ENCODE results near the gene DUSP7. TPM values are rescaled to one million over a fixed set of nuclear protein-coding genes. Genes with fewer than 3 reads are reported as not detected.

The DUSP7 gene, protein sequence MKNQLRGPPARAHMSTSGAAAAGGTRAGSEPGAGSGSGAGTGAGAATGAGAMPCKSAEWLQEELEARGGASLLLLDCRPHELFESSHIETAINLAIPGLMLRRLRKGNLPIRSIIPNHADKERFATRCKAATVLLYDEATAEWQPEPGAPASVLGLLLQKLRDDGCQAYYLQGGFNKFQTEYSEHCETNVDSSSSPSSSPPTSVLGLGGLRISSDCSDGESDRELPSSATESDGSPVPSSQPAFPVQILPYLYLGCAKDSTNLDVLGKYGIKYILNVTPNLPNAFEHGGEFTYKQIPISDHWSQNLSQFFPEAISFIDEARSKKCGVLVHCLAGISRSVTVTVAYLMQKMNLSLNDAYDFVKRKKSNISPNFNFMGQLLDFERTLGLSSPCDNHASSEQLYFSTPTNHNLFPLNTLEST
- total RNA-seq: 32.5 to 33.6 TPM (median 33.3 TPM) in 3 replicates
- long read RNA-seq, transcript DUSP7-202 (3 exons, 3,340 nt): major isoform, 22 of 42 reads
- long read RNA-seq, partial matches to known transcripts: 19 of 42 reads
- long read RNA-seq, other reads (novel, unspliced or antisense): 0 of 42 reads

DNA sequence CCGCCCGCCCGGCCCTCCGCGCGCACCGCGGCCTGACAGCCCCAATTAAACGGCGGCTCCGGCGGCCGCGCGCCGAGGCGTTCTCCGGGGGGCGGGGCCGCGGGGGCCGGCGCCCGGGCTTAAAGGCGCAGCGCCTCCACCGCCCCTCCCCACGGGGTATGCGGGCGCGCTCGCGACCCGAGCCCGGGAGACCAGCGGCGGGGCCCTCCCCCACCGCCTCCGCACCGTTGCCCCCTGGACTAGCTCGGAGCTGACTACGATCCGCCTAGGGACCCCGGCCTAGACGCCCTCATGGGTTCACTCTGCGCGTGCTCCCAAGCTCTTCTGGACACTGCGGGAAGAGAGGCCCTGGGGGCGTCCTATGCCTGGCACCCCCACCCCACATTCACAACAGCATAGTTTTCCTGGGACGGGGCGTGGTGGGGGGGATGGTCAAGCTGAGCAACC is at the start of gene DUSP7:
Gene DUSP7, minus strand, starts transcription at position 51 of the 447 bp plus-strand sequence. CDS start 205 bp downstream, outside the sequence.
- peaks cover 9% of the 10 kb centered on the region for H3K36me3 Mint-ChIP-seq (ENCODE audit: low read depth)
- peaks cover 39% of the 10 kb centered on the region for H3K4me1 Mint-ChIP-seq (ENCODE audit: low read depth)
- peak within 1 kb of the TSS; percentile 84 for H3K4me3 Mint-ChIP-seq (ENCODE audit: unreplicated experiment)
- no peak for DNase-seq (ENCODE audit: low spot score)
- TF ChIP-seq, protein P1, sequence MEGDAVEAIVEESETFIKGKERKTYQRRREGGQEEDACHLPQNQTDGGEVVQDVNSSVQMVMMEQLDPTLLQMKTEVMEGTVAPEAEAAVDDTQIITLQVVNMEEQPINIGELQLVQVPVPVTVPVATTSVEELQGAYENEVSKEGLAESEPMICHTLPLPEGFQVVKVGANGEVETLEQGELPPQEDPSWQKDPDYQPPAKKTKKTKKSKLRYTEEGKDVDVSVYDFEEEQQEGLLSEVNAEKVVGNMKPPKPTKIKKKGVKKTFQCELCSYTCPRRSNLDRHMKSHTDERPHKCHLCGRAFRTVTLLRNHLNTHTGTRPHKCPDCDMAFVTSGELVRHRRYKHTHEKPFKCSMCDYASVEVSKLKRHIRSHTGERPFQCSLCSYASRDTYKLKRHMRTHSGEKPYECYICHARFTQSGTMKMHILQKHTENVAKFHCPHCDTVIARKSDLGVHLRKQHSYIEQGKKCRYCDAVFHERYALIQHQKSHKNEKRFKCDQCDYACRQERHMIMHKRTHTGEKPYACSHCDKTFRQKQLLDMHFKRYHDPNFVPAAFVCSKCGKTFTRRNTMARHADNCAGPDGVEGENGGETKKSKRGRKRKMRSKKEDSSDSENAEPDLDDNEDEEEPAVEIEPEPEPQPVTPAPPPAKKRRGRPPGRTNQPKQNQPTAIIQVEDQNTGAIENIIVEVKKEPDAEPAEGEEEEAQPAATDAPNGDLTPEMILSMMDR (IDR thresholded peaks at IDR 0.05): no peak
- no peaks in the 10 kb centered on the region for H3K9me3 Mint-ChIP-seq (ENCODE audit: low read depth)
- peak within 1 kb of the TSS; percentile 98 for H3K27ac Mint-ChIP-seq (ENCODE audit: unreplicated experiment)
- no peaks in the 10 kb centered on the region for H3K27me3 Mint-ChIP-seq (ENCODE audit: low read depth)

DNA sequence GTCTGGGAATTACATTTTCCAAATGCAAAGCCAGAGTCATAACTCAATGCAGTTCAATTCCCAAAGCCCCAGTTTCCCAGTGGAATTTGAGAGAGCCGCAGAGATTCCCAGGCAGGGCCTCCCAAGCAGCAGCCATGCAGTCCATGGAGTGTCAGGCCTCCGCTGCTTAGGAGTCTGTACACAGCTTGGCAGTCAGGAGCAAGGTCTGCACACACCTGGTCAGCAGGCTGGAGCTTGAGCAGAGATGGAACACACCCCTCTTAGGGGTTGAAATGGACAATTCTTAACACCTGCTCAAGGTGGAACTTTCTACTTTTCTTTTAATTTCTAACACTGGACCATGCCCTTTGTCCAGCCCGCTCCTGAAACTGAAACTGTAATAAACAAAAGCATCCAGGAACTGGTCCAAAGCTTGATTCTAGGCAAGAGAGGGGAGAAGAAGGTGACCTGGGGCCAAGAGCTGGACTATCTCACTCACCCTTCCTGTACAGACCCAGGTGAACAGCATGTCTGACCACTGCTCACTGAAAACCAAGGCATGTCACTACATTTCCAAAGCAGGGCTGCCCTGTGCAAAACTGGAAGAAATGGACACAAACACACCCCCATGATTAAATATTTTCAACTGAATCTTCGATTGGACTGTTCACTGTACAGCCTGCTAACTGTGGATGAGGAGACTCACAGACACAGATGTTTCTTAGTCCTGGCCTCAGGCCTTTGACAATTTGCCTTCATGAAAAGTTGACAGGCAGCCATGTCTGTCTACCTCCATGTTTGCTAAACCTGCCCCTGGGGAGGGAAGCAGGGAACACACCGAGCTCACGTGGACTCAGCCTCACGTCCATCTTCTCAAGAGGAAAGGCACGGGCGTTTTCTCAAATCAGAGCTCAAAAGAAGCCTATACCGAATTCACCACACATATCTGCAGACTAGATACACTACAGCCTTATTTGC is 48.6 kb upstream of the DUSP7 start:
- H3K27me3 Mint-ChIP-seq (ENCODE audit: low read depth): no peaks in the 10 kb centered on the region
- H3K27ac Mint-ChIP-seq (ENCODE audit: unreplicated experiment): no peak overlapping the region
- TF ChIP-seq, protein P1 (IDR thresholded peaks at IDR 0.05): no peak
- DNase-seq (ENCODE audit: low spot score): peak; percentile 19
- no peak overlapping the region for H3K4me3 Mint-ChIP-seq (ENCODE audit: unreplicated experiment)
- peaks cover 5% of the 10 kb centered on the region for H3K36me3 Mint-ChIP-seq (ENCODE audit: low read depth)
- peaks cover 14% of the 10 kb centered on the region for H3K9me3 Mint-ChIP-seq (ENCODE audit: low read depth)
- H3K4me1 Mint-ChIP-seq (ENCODE audit: low read depth): peaks cover 9% of the 10 kb centered on the region

DNA sequence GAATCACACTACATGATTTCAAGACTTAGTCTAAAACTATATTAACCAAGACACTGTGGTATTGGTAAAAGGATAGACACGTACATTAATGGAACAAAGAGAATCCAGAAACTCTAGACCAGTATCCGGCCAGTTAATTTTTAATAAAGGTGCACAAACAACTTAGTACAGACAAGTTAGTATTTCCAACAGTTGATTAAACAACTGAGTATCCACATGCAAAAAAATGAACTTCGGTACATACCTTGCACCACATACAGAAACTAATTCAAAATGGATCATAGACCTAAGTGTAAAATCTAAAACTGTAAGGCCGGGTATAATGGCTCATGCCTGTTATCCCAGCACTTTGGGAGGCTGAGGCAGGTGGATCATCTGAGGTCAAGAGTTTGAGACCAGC is 46.6 kb upstream of the DUSP7 start:
- H3K27ac Mint-ChIP-seq (ENCODE audit: unreplicated experiment): no peak overlapping the region
- TF ChIP-seq, protein P1 (IDR thresholded peaks at IDR 0.05): no peak
- H3K36me3 Mint-ChIP-seq (ENCODE audit: low read depth): peaks cover 5% of the 10 kb centered on the region
- no peak for DNase-seq (ENCODE audit: low spot score)
- no peaks in the 10 kb centered on the region for H3K27me3 Mint-ChIP-seq (ENCODE audit: low read depth)
- no peak overlapping the region for H3K4me3 Mint-ChIP-seq (ENCODE audit: unreplicated experiment)
- peaks cover 14% of the 10 kb centered on the region for H3K9me3 Mint-ChIP-seq (ENCODE audit: low read depth)
- no peaks in the 10 kb centered on the region for H3K4me1 Mint-ChIP-seq (ENCODE audit: low read depth)

DNA sequence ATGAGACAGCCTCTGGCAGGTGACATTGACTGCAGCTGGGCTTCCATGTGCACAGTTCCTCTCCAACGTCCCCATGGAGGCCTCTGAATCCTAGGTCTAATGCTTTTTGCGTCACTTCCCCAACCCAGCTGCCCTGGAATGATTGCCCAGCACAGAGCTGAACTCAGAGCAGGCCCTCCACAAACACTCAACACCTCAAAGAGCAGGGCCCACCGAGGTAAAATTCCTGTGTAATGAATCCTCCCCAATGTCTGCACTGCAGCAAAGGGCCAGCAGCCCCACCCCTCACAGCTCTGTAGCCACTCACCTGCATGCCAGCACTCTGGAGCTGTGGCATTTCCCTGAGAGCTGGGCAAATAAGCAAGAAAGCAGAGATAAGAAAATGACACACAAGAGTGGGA is 42.6 kb upstream of the DUSP7 start:
- TF ChIP-seq, protein P1 (IDR thresholded peaks at IDR 0.05): no peak
- Mint-ChIP-seq H3K4me1 (ENCODE audit: low read depth) (peaks cover 7% of the 10 kb centered on the region), H3K27me3 (ENCODE audit: low read depth) (no peaks in the 10 kb centered on the region), H3K4me3 (ENCODE audit: unreplicated experiment) (no peak overlapping the region), H3K9me3 (ENCODE audit: low read depth) (peaks cover 14% of the 10 kb centered on the region), H3K27ac (ENCODE audit: unreplicated experiment) (no peak overlapping the region), H3K36me3 (ENCODE audit: low read depth) (peaks cover 3% of the 10 kb centered on the region)
- peak; percentile 49 for DNase-seq (ENCODE audit: low spot score)

All from chondrocyte (in vitro differentiated cells).